DMS53 (cell line): ENCODE measurements around the gene SMCO4.

Experiments used
- DNase-seq: peaks from one replicate; lab custom pipeline; 2025; lab: John Stamatoyannopoulos, UW

The SMCO4 gene

GRCh38 chr11:93504110-93505095, 38.8 kb downstream of the SMCO4 start:
- DNase-seq, result no peak

- no peak for DNase-seq
Measured at GRCh38 chr11:93501856-93502255, 41.3 kb downstream of the SMCO4 start.

- no peak for DNase-seq
Measured at GRCh38 chr11:93500759-93501158, 42.4 kb downstream of the SMCO4 start.

- no peak for DNase-seq
Measured at GRCh38 chr11:93498641-93499040, 44.5 kb downstream of the SMCO4 start.

GRCh38 chr11:93498161-93498560, 45.0 kb downstream of the SMCO4 start:
- DNase-seq, result no peak

GRCh38 chr11:93497596-93497995, 45.6 kb downstream of the SMCO4 start:
- DNase-seq, result no peak

GRCh38 chr11:93494357-93494756, 48.8 kb downstream of the SMCO4 start:
- peak; percentile 17 for DNase-seq

- peak; percentile 97 for DNase-seq
Measured at GRCh38 chr11:93493252-93493897, 49.8 kb downstream of the SMCO4 start.

GRCh38 chr11:93492464-93493251, 50.5 kb downstream of the SMCO4 start:
- DNase-seq, result peak; percentile 83

GRCh38 chr11:93491973-93492372, 51.2 kb downstream of the SMCO4 start:
- peak; percentile 29 for DNase-seq

- peak; percentile 84 for DNase-seq
Measured at GRCh38 chr11:93490996-93491618, 52.1 kb downstream of the SMCO4 start.

- DNase-seq, result no peak
Measured at GRCh38 chr11:93489841-93490240, 53.4 kb downstream of the SMCO4 start.

- peak; percentile 89 for DNase-seq
Measured at GRCh38 chr11:93487032-93487483, 56.1 kb downstream of the SMCO4 start.

- DNase-seq, result no peak
Measured at GRCh38 chr11:93485983-93486382, 57.2 kb downstream of the SMCO4 start.

GRCh38 chr11:93484716-93485115, 58.5 kb downstream of the SMCO4 start:
- no peak for DNase-seq

GRCh38 chr11:93482556-93482955, 60.6 kb downstream of the SMCO4 start:
- no peak for DNase-seq

GRCh38 chr11:93481696-93482095, 61.5 kb downstream of the SMCO4 start:
- DNase-seq, result no peak

GRCh38 chr11:93481279-93481678, 61.9 kb downstream of the SMCO4 start:
- no peak for DNase-seq

- DNase-seq, result no peak
Measured at GRCh38 chr11:93480756-93481155, 62.4 kb downstream of the SMCO4 start.

GRCh38 chr11:93480256-93480655, 62.9 kb downstream of the SMCO4 start:
- no peak for DNase-seq

- no peak for DNase-seq
Measured at GRCh38 chr11:93478841-93479240, 64.3 kb downstream of the SMCO4 start.
